Measurements from ENCODE around the gene CHD1.

DNA sequence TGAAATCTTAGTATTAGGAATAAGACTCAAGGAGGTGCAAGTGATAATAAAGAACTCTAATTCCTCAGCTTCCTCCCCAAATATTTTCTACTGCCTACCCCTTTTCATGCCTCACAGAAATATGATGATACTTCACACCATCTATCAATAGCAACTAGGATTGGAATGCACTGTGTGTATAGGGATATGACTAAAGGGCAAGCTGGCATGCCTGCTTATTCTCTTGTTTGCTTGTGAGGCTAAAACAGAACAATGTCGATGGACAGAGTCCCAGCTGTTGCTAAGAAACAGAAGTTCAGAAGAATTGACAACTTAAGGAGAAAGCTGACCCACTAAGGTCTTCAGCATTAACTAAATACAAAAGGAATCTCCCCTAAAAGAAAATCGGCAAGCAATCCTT lies 9.7 kb upstream of the CHD1 start:
- no peak for TF ChIP-seq BORCS8-MEF2B (CRISPR knock-in tag; IDR thresholded peaks at IDR 0.05)
- TF ChIP-seq HOXA7 (CRISPR knock-in tag; IDR thresholded peaks at IDR 0.05): no peak
- no peak for TF ChIP-seq HES4 (CRISPR knock-in tag; IDR thresholded peaks at IDR 0.05; ENCODE audit: borderline replicate concordance)
- TF ChIP-seq, protein P1, sequence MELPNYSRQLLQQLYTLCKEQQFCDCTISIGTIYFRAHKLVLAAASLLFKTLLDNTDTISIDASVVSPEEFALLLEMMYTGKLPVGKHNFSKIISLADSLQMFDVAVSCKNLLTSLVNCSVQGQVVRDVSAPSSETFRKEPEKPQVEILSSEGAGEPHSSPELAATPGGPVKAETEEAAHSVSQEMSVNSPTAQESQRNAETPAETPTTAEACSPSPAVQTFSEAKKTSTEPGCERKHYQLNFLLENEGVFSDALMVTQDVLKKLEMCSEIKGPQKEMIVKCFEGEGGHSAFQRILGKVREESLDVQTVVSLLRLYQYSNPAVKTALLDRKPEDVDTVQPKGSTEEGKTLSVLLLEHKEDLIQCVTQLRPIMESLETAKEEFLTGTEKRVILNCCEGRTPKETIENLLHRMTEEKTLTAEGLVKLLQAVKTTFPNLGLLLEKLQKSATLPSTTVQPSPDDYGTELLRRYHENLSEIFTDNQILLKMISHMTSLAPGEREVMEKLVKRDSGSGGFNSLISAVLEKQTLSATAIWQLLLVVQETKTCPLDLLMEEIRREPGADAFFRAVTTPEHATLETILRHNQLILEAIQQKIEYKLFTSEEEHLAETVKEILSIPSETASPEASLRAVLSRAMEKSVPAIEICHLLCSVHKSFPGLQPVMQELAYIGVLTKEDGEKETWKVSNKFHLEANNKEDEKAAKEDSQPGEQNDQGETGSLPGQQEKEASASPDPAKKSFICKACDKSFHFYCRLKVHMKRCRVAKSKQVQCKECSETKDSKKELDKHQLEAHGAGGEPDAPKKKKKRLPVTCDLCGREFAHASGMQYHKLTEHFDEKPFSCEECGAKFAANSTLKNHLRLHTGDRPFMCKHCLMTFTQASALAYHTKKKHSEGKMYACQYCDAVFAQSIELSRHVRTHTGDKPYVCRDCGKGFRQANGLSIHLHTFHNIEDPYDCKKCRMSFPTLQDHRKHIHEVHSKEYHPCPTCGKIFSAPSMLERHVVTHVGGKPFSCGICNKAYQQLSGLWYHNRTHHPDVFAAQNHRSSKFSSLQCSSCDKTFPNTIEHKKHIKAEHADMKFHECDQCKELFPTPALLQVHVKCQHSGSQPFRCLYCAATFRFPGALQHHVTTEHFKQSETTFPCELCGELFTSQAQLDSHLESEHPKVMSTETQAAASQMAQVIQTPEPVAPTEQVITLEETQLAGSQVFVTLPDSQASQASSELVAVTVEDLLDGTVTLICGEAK (IDR thresholded peaks at IDR 0.05): no peak
- TF ChIP-seq, protein P1 (CRISPR knock-in tag; IDR thresholded peaks at IDR 0.05): no peak
- TF ChIP-seq PCBP2 (optimal IDR thresholded peaks at IDR 0.05; ENCODE audit: low read depth, low read length, poor library complexity, severe bottlenecking): no peak
- TF ChIP-seq ZSCAN9 (CRISPR knock-in tag; IDR thresholded peaks at IDR 0.05; ENCODE audit: borderline replicate concordance): no peak
- TF ChIP-seq, protein P2, sequence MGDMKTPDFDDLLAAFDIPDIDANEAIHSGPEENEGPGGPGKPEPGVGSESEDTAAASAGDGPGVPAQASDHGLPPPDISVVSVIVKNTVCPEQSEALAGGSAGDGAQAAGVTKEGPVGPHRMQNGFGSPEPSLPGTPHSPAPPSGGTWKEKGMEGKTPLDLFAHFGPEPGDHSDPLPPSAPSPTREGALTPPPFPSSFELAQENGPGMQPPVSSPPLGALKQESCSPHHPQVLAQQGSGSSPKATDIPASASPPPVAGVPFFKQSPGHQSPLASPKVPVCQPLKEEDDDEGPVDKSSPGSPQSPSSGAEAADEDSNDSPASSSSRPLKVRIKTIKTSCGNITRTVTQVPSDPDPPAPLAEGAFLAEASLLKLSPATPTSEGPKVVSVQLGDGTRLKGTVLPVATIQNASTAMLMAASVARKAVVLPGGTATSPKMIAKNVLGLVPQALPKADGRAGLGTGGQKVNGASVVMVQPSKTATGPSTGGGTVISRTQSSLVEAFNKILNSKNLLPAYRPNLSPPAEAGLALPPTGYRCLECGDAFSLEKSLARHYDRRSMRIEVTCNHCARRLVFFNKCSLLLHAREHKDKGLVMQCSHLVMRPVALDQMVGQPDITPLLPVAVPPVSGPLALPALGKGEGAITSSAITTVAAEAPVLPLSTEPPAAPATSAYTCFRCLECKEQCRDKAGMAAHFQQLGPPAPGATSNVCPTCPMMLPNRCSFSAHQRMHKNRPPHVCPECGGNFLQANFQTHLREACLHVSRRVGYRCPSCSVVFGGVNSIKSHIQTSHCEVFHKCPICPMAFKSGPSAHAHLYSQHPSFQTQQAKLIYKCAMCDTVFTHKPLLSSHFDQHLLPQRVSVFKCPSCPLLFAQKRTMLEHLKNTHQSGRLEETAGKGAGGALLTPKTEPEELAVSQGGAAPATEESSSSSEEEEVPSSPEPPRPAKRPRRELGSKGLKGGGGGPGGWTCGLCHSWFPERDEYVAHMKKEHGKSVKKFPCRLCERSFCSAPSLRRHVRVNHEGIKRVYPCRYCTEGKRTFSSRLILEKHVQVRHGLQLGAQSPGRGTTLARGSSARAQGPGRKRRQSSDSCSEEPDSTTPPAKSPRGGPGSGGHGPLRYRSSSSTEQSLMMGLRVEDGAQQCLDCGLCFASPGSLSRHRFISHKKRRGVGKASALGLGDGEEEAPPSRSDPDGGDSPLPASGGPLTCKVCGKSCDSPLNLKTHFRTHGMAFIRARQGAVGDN (CRISPR knock-in tag; IDR thresholded peaks at IDR 0.05): no peak
- TF ChIP-seq, protein P3, sequence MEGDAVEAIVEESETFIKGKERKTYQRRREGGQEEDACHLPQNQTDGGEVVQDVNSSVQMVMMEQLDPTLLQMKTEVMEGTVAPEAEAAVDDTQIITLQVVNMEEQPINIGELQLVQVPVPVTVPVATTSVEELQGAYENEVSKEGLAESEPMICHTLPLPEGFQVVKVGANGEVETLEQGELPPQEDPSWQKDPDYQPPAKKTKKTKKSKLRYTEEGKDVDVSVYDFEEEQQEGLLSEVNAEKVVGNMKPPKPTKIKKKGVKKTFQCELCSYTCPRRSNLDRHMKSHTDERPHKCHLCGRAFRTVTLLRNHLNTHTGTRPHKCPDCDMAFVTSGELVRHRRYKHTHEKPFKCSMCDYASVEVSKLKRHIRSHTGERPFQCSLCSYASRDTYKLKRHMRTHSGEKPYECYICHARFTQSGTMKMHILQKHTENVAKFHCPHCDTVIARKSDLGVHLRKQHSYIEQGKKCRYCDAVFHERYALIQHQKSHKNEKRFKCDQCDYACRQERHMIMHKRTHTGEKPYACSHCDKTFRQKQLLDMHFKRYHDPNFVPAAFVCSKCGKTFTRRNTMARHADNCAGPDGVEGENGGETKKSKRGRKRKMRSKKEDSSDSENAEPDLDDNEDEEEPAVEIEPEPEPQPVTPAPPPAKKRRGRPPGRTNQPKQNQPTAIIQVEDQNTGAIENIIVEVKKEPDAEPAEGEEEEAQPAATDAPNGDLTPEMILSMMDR (CRISPR knock-in tag; IDR thresholded peaks at IDR 0.05): no peak
- TF ChIP-seq GABPA (IDR thresholded peaks at IDR 0.05; ENCODE audit: low read depth, low read length): no peak
- no peak for TF ChIP-seq GABPA (CRISPR knock-in tag; IDR thresholded peaks at IDR 0.05; ENCODE audit: low read depth)
- no peak for TF ChIP-seq ZFX (CRISPR knock-in tag; IDR thresholded peaks at IDR 0.05; ENCODE audit: low read depth)
- no peak for TF ChIP-seq EP300 (IDR thresholded peaks at IDR 0.05; ENCODE audit: low read depth in 2 of 2, low read length in 2 of 2)
- TF ChIP-seq EP300 (CRISPR knock-in tag; IDR thresholded peaks at IDR 0.05; ENCODE audit: borderline replicate concordance): no peak
- TF ChIP-seq ZNF121 (CRISPR knock-in tag; IDR thresholded peaks at IDR 0.05): no peak
- no peak for TF ChIP-seq EZH2 (conservative IDR thresholded peaks at IDR 0.05; ENCODE audit: low read depth, low read length)
- no peak for TF ChIP-seq SPEN (CRISPR knock-in tag; IDR thresholded peaks at IDR 0.05; ENCODE audit: low read depth)

Data from HepG2 (cell line).